SK-N-SH (cell line): Measurements from ENCODE around the gene TXNRD2. TPM values are rescaled to one million over a fixed set of nuclear protein-coding genes. Genes with fewer than 3 reads are reported as not detected.

ENCODE experiments used
- CTCF ChIA-PET: fragments of 300-600, 350-600 bp; formaldehyde crosslinking; extraction: SDS; loops from one replicate; lab custom pipeline; 2021; lab: Yijun Ruan, JAX
- POLR2A ChIA-PET: fragments of 350-600 bp; sonication (Branson Sonifier 250); formaldehyde crosslinking; extraction: SDS; loops from one replicate; lab custom pipeline; 2020; ENCODE audit warnings: antibody characterized with exemption, inconsistent platforms; lab: Yijun Ruan, JAX
- DNase-seq: peaks from one replicate; pipeline ENCODE4 v3.0.0; 2012
- H2AFZ ChIP-seq: fragments of 200-600 bp; sonication (generic); 2 replicates; pipeline ENCODE4 v1.8.1; 2016; ENCODE audit warnings: antibody characterized with exemption, mild to moderate bottlenecking, low read depth
- H3F3A ChIP-seq: fragments of 200-600 bp; sonication (generic); replicated peaks from 2 replicates; pipeline ENCODE3; 2016; ENCODE audit warnings: antibody characterized with exemption, mild to moderate bottlenecking; ENCODE audit not compliant: insufficient read depth
- H3K27ac ChIP-seq, 2 experiments: fragments of 200-500 bp in 1 of 2; fragments of 200-600 bp in 1 of 2; sonication (Bioruptor generic) in 1 of 2; sonication (generic), shearing (Covaris generic) in 1 of 2; 2 replicates each; pipeline versions ENCODE4 v1.5.1 to v1.6.1; 2014 to 2016; ENCODE audit warnings: low read depth in 2 of 2, inconsistent platforms in 1 of 2, low read length in 1 of 2, mild to moderate bottlenecking in 1 of 2, mixed read lengths in 1 of 2
- H3K27me3 ChIP-seq: fragments of 200-600 bp; sonication (generic), shearing (Covaris generic); 2 replicates; pipeline ENCODE4 v1.6.1; 2016; ENCODE audit warnings: mixed run types; ENCODE audit not compliant: insufficient read depth
- H3K36me3 ChIP-seq, 2 experiments: fragments of 200-500 bp in 1 of 2; fragments of 200-600 bp in 1 of 2; sonication (Bioruptor generic) in 1 of 2; sonication (generic) in 1 of 2; replicated peaks in 1 of 2; 2 replicates each; pipeline versions ENCODE3 to v1.5.1; 2014 to 2016; ENCODE audit warnings: low read length in 1 of 2, mild to moderate bottlenecking in 1 of 2; ENCODE audit not compliant: insufficient read depth in 2 of 2, control insufficient read depth in 1 of 2
- H3K4me1 ChIP-seq, 2 experiments: fragments of 200-500 bp in 1 of 2; fragments of 200-600 bp in 1 of 2; sonication (Bioruptor generic) in 1 of 2; sonication (generic), shearing (Covaris generic) in 1 of 2; 2 replicates each; pipeline versions ENCODE4 v1.5.1 to v1.6.1; 2014 to 2016; ENCODE audit warnings: low read depth in 1 of 2, low read length in 1 of 2, mixed run types in 1 of 2; ENCODE audit not compliant: insufficient read depth in 2 of 2, control insufficient read depth in 1 of 2
- H3K4me2 ChIP-seq: fragments of 200-600 bp; sonication (generic), shearing (Covaris generic); 2 replicates; pipeline ENCODE4 v1.6.1; 2017; ENCODE audit warnings: mixed run types
- H3K4me3 ChIP-seq, 2 experiments: fragments of 200-500 bp in 1 of 2; fragments of 200-600 bp in 1 of 2; sonication (Bioruptor generic) in 1 of 2; sonication (generic), shearing (Covaris generic) in 1 of 2; 2 replicates each; pipeline versions ENCODE4 v1.5.1 to v1.8.1; 2014 to 2016; ENCODE audit warnings: low read depth in 2 of 2, inconsistent platforms in 1 of 2, low read length in 1 of 2, mild to moderate bottlenecking in 1 of 2, mixed read lengths in 1 of 2, moderate library complexity in 1 of 2
- H3K79me2 ChIP-seq: fragments of 200-600 bp; sonication (generic); 2 replicates; pipeline ENCODE4 v1.8.1; 2017; ENCODE audit warnings: mild to moderate bottlenecking; ENCODE audit not compliant: insufficient read depth
- H3K9ac ChIP-seq: fragments of 200-600 bp; sonication (generic); 2 replicates; pipeline ENCODE4 v1.6.1; 2017; ENCODE audit warnings: mixed run types
- H3K9me2 ChIP-seq: fragments of 200-600 bp; sonication (generic); 2 replicates; pipeline ENCODE4 v1.6.1; 2017; ENCODE audit warnings: mixed run types
- H3K9me3 ChIP-seq: fragments of 200-600 bp; sonication (generic); 2 replicates; pipeline ENCODE4 v1.6.1; 2017; ENCODE audit warnings: mixed run types, mild to moderate bottlenecking, moderate library complexity
- H4K20me1 ChIP-seq: fragments of 200-600 bp; sonication (generic); 2 replicates; pipeline ENCODE4 v1.6.1; 2017; ENCODE audit warnings: mild to moderate bottlenecking, mixed run types; ENCODE audit not compliant: insufficient read depth
- CHD2 ChIP-seq: fragments of 150-350 bp; IDR thresholded peaks from 2 replicates; pipeline ENCODE4 v1.6.1; 2018; ENCODE audit warnings: low read length; ENCODE audit not compliant: partially characterized antibody
- CTCF ChIP-seq: fragments of 200-600 bp; sonication (generic); IDR thresholded peaks from 2 replicates; pipeline ENCODE4 v1.6.1; 2017; ENCODE audit warnings: antibody characterized with exemption, mild to moderate bottlenecking, moderate library complexity
- ELF1 ChIP-seq: IDR thresholded peaks from 2 replicates; pipeline ENCODE4 v1.4.0; 2012
- EP300 ChIP-seq, 2 experiments: IDR thresholded peaks; 2 replicates each; pipeline versions ENCODE4 v1.4.0 to v1.6.1; 2012; ENCODE audit warnings: borderline replicate concordance in 1 of 2, low read depth in 1 of 2, low read length in 1 of 2
- EZH2phosphoT487 ChIP-seq: fragments of 200-600 bp; sonication (generic); IDR thresholded peaks from 2 replicates; pipeline ENCODE4 v1.6.1; 2017; ENCODE audit warnings: low read depth, mixed run types, mild to moderate bottlenecking, antibody characterized with exemption, moderate library complexity, borderline replicate concordance
- FOSL2 ChIP-seq: IDR thresholded peaks from 2 replicates; pipeline ENCODE4 v1.4.0; 2012; ENCODE audit warnings: low read depth, mild to moderate bottlenecking, moderate library complexity, borderline replicate concordance
- GABPA ChIP-seq: IDR thresholded peaks from 2 replicates; pipeline ENCODE4 v1.4.0; 2012; ENCODE audit warnings: low read depth, mild to moderate bottlenecking
- MEF2A ChIP-seq: IDR thresholded peaks from 2 replicates; pipeline ENCODE4 v1.4.0; 2012; ENCODE audit warnings: low read depth, borderline replicate concordance
- SIN3A ChIP-seq: IDR thresholded peaks from 2 replicates; pipeline ENCODE4 v1.6.1; 2012; ENCODE audit warnings: low read depth, mild to moderate bottlenecking, low read length, moderate library complexity, borderline replicate concordance
- TCF12 ChIP-seq: IDR thresholded peaks from 2 replicates; pipeline ENCODE4 v1.4.0; 2012
- TEAD4 ChIP-seq: IDR thresholded peaks from 2 replicates; pipeline ENCODE4 v1.4.0; 2012; ENCODE audit warnings: mild to moderate bottlenecking, borderline replicate concordance; ENCODE audit not compliant: insufficient read depth
- USF2 ChIP-seq: fragments of 150-350 bp; IDR thresholded peaks from 2 replicates; pipeline ENCODE4 v1.6.1; 2017; ENCODE audit warnings: antibody characterized with exemption, low read length, low read depth, borderline replicate concordance
- YY1 ChIP-seq: IDR thresholded peaks from 2 replicates; pipeline ENCODE4 v1.4.0; 2012; ENCODE audit warnings: low read depth, mild to moderate bottlenecking
- WGBS: methylation state at CpG from one replicate; pipeline ENCODE4 v1.1.6; 2017; ENCODE audit warnings: low lambda C conversion rate; 5-methylcytosine and 5-hydroxymethylcytosine counted together
- polyA plus RNA-seq, 3 experiments: library from polyadenylated mRNA; depleted of rRNA; stranded (reverse); fragments of >200 nt; gene quantifications; 2 replicates each; pipeline ENCODE4 v1.2.3, GENCODE V29; 2012
- TF ChIP-seq, protein P1 (sequence below): IDR thresholded peaks from 2 replicates; pipeline ENCODE4 v1.6.1; 2012; ENCODE audit warnings: mild to moderate bottlenecking, low read depth, low read length, moderate library complexity
- TF ChIP-seq, protein P2 (sequence below): IDR thresholded peaks from 2 replicates; pipeline ENCODE4 v1.4.0; 2012; ENCODE audit warnings: low read depth, borderline replicate concordance

Gene TXNRD2
- polyA plus RNA-seq, 1 of the 3 experiments (the other 2 are of a cell fraction), result 34.7 TPM

GRCh38 chr22:19865141-19865829 is 76.3 kb downstream of the TXNRD2 start:
- POLR2A ChIA-PET, result no interaction called here
- H3K4me2 ChIP-seq, result no peak overlapping the region
- WGBS, result 91% methylated on average over 12 of the region's 12 CpGs
- DNase-seq, result no peak
- H3K9me2 ChIP-seq, result no peaks in the 10 kb centered on the region
- no peaks in the 10 kb centered on the region for H3K79me2 ChIP-seq
- no peak overlapping the region for H3K27ac ChIP-seq
- H4K20me1 ChIP-seq, result no peaks in the 10 kb centered on the region
- no peaks in the 10 kb centered on the region for H3K36me3 ChIP-seq
- no peak overlapping the region for H3K4me3 ChIP-seq
- no peak overlapping the region for H3K9ac ChIP-seq
- no peaks in the 10 kb centered on the region for H3K27me3 ChIP-seq
- no peaks in the 10 kb centered on the region for H3K4me1 ChIP-seq
- H3F3A ChIP-seq, result no peaks in the 10 kb centered on the region
- no peak overlapping the region for H2AFZ ChIP-seq
- H3K9me3 ChIP-seq, result no peaks in the 10 kb centered on the region
- TF ChIP-seq USF2, result no peak
- no peak for TF ChIP-seq TEAD4
- no peak for TF ChIP-seq FOSL2
- no peak for TF ChIP-seq CTCF
- TF ChIP-seq, protein P1, sequence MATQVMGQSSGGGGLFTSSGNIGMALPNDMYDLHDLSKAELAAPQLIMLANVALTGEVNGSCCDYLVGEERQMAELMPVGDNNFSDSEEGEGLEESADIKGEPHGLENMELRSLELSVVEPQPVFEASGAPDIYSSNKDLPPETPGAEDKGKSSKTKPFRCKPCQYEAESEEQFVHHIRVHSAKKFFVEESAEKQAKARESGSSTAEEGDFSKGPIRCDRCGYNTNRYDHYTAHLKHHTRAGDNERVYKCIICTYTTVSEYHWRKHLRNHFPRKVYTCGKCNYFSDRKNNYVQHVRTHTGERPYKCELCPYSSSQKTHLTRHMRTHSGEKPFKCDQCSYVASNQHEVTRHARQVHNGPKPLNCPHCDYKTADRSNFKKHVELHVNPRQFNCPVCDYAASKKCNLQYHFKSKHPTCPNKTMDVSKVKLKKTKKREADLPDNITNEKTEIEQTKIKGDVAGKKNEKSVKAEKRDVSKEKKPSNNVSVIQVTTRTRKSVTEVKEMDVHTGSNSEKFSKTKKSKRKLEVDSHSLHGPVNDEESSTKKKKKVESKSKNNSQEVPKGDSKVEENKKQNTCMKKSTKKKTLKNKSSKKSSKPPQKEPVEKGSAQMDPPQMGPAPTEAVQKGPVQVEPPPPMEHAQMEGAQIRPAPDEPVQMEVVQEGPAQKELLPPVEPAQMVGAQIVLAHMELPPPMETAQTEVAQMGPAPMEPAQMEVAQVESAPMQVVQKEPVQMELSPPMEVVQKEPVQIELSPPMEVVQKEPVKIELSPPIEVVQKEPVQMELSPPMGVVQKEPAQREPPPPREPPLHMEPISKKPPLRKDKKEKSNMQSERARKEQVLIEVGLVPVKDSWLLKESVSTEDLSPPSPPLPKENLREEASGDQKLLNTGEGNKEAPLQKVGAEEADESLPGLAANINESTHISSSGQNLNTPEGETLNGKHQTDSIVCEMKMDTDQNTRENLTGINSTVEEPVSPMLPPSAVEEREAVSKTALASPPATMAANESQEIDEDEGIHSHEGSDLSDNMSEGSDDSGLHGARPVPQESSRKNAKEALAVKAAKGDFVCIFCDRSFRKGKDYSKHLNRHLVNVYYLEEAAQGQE, result no peak
- no peak for TF ChIP-seq YY1
- no peak for TF ChIP-seq CHD2
- TF ChIP-seq SIN3A, result no peak
- no peak for TF ChIP-seq EP300 (IDR thresholded peaks at IDR 0.05; ENCODE audit: borderline replicate concordance in 1 of 2, low read depth in 1 of 2, low read length in 1 of 2)
- TF ChIP-seq EZH2phosphoT487, result no peak
- no peak for TF ChIP-seq GABPA
- TF ChIP-seq, protein P2, sequence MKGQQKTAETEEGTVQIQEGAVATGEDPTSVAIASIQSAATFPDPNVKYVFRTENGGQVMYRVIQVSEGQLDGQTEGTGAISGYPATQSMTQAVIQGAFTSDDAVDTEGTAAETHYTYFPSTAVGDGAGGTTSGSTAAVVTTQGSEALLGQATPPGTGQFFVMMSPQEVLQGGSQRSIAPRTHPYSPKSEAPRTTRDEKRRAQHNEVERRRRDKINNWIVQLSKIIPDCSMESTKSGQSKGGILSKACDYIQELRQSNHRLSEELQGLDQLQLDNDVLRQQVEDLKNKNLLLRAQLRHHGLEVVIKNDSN, result no peak
- no peak for TF ChIP-seq TCF12
- TF ChIP-seq ELF1, result no peak
- no peak for TF ChIP-seq MEF2A
- CTCF ChIA-PET, result interaction anchor here (0.6 to 3.4 kb wide), 6 partner anchors 10 to 186 kb away, joined by 3 to 20 read pairs (median 4); partner anchors contain the start of genes GNB1L and RTL10
